GM21528 (cell line): ENCODE data around the gene MROH2A.

Source experiments
- ATAC-seq: cut with Tn5 transposase; IDR thresholded peaks from one replicate; pipeline ENCODE4 v1.9.1; 2021; ENCODE audit warnings: mild to moderate bottlenecking, moderate library complexity; ENCODE audit not compliant: unreplicated experiment, low FRiP score

MROH2A gene

DNA sequence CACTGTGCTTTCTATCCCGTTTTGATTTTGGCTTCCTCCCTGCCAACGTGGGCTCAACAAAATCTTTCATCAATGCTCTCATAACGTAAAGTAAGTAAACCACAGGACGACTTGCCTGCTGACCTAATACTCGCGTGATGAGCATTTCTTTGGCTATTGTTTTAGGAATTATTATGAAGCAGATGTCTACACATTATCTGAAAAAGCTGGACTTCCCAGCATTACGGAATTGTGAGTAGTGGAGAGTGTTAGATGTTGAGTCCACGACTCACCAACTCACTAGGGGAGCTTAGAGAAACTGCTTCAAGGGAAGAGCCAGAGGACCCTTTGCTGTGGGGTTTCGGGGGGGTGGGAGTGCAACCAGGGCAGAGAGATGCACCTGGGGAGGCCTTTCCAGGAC lies 54.3 kb downstream of the MROH2A start:
- no peak for ATAC-seq

DNA sequence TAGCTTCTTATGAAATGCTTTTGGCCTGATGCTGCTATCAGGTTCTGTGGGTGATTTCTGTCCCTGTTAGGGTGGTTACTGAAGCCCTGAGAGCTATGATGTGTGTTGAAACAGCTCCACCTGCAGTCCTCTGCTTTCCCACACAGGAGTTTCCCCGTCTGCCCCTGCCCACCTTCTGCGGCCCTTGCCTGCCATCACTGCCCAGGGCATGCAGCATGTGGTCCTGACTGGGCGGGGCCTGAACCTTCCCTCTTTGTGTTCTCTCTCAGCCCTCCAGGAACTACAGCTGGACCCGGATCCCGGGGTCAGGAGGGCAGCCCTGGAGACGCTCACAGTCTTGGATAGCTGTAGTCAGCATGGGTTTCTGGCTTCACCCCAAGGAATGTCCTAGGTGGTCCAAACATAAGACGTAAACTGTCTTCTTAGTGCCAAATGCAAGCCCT lies 54.8 kb downstream of the MROH2A start:
- no peak for ATAC-seq

GRCh38 chr2:233833345-233833744 lies 55.2 kb downstream of the MROH2A start:
- no peak for ATAC-seq

- no peak for ATAC-seq
Measured at GRCh38 chr2:233835230-233836186, 57.4 kb downstream of the MROH2A start.

DNA sequence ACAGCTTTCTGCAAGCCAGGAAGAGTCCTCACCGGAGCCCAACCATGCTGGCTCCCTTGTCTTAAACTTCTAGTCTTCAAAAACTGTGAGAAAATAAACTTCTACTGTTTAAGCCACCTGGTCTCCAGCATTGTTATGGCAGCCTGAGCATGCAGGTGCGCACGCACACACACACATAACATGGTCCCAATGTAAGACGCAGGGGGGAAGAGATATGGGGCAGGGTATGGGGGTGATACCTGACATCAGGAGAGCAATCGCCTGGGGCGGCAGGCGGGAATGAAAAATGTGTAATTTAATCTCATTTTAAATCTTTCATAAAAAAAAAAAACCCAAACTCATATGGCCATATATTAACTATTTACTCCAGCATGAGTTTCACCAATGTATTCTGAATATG lies 58.2 kb downstream of the MROH2A start:
- ATAC-seq = no peak

GRCh38 chr2:233837694-233838229 lies 59.6 kb downstream of the MROH2A start:
- ATAC-seq = no peak

DNA sequence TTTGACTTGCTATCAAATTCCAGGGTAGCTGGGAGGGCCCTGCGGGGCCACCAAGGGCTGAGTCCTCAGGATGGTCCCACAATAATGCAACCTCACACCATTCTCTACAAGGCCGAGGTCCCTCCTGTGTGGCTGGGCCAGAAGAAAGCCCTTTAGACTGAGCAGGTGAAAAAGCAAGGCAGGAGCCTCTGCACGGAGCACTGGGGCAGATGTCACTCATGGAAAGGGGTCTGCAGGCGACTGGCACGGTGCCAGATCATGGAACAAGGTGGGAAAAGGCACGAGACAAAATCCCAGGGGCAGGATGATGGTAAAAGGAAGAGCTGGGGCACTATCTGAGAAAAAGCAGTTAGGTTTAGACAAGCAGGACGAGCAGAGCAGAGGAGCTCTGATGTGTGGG lies 60.1 kb downstream of the MROH2A start:
- ATAC-seq = no peak

DNA sequence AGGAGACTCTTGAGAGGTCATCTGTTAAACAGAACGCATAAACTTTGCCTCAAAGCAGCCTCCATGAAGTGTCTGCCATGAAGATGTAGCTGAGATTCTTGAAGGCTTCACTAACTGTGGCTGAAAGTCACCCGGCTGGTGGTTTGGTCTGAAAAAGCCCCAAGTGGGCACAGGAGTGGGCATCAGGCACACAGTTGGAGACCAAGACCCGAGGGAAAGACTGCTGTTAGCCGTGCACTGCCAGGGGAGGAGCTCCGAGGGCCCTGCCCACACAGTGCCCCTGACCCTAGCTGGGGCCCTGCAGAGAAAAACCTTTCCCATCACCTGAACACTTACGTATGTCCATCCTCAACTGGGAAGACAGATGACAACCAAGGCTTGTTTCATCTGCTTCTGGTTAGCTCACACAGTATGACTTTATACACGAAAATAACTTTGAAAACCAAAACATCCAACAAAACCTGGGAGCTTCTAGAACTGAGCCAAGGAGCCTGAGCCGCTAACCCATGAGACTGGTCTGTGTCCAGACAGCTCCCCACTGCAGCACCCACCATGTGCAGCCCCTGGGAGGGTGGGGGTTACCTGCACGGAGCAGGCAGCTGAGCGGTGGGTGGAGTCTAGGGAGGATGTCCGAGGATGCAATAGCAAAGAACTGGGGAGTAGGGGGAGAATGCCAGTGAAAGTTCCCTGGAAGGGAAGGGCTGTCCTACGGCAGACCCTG lies 60.8 kb downstream of the MROH2A start:
- no peak for ATAC-seq

DNA sequence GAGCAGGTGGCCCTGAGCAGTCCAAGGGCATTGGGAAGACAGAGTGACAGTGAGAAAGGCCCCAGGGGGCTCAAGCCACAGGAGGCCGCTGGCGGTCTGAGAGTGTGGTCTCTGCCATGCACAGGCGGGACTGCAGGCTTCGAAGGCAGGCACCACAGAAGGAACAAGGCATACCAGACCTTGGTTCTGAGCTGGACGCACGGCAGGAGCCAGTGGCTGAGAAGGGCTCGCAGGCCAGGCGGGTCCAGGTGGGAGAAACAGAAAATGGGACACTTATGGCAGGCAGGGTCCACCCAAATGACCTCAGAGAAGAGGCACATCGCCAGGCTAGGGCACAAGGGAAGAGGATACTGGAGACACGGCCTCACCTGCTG lies 61.3 kb downstream of the MROH2A start:
- no peak for ATAC-seq

DNA sequence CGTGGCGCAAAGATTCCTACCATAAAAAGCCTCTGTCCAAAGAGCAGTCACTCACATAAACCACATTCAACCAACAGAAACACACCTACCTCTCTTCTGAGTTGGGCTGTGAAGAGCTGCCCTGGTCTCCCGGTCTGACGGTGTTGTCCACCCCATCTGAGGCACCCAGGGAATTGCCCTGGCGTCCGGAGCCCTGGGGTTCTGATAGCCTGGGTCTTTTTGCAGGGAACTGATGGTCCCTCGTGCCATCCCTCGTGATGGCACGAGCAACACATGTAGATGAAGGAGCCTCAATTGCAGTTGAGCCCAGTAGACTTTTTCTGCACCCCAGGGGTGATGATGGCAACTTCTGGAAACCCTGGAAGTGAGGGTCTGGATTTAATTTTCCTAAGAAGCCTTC lies 62.4 kb downstream of the MROH2A start:
- ATAC-seq = no peak

GRCh38 chr2:233841183-233841582 lies 63.1 kb downstream of the MROH2A start:
- no peak for ATAC-seq

DNA sequence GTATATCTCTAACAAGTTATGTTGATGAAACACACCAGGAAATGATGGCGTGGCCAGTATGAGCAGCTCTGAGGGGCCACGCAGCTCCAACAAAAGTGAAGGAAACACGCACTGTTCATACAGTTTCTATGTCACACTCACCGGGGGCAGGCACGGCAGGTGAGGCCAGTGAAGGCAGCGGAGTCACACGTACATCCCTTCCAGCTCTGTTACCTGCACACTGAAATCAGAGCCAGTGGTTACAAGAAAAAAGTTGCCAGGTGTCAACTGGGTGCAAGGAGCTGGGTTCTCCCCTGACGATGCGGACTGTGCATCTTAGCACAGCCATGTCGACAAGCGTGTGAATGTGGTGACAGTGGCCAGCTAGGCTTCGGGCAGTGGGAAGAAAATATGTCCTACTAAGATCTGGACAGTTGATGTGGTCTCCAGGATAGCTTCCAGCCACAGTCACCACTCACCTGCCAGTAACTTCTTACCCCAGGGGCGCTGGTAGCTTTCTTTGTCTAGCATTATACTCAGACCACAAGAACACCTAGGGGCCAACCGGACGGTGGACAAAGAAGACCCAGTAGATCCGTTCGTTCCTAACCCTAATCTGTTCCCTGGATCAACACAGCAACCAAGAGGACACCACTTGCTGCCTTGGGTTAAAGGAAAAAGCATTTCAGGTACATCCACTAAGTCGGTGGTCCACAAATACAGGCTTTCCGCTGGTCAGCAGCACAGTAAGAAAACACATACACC lies 66.1 kb downstream of the MROH2A start:
- ATAC-seq = no peak

DNA sequence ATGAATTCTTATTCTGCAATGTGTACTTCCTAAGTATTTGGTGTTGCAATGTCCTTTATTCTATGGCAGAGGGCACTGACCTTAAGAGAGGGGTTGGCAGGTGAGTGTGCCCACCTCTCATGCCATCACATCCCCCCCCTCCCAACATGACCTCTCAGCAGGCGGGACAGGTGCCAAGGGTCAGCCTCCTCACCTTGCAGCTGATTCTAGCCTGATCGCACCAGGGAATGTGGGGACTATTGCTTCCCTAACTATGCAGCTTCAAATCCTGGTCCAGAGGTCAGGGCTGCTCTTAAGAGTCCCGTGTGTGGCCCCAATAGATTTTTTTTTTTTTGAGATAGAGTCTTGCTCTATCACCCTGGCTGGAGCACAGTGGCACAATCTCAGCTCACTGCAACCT lies 66.7 kb downstream of the MROH2A start:
- ATAC-seq = no peak

DNA sequence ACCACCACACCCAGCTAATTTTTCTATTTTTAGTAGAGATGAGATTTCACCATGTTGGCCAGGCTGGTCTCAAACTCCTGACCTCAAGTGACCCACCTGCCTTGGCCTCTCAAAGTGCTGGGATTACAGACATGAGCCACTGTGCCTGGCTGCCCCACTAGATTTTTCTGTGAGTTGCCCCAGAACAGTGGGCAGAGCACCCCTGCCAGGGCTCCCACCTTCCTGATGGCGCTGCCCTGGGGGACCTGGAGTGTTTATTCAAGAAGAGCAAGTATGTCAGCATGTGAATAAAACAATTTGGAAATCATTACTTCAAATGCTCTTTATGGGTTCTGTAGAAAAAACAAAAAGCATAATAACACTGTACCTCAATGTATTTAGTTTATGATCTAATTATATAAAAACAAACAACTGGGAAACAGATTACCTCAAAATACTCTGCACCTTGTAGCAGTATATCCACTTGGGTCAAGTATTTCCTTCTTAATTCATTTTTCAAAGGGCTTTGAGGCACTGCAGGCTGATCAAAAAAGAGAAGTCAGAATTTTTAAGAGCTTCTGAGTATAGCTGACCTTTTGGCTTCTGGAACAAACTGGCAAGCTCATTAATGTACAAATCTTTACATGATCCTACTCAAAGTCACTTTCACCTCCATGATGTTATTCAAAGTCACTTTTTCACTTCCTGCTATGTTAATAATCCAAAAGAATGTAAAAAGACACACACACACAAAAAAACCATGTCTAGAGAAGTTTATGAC lies 67.4 kb downstream of the MROH2A start:
- ATAC-seq = no peak

DNA sequence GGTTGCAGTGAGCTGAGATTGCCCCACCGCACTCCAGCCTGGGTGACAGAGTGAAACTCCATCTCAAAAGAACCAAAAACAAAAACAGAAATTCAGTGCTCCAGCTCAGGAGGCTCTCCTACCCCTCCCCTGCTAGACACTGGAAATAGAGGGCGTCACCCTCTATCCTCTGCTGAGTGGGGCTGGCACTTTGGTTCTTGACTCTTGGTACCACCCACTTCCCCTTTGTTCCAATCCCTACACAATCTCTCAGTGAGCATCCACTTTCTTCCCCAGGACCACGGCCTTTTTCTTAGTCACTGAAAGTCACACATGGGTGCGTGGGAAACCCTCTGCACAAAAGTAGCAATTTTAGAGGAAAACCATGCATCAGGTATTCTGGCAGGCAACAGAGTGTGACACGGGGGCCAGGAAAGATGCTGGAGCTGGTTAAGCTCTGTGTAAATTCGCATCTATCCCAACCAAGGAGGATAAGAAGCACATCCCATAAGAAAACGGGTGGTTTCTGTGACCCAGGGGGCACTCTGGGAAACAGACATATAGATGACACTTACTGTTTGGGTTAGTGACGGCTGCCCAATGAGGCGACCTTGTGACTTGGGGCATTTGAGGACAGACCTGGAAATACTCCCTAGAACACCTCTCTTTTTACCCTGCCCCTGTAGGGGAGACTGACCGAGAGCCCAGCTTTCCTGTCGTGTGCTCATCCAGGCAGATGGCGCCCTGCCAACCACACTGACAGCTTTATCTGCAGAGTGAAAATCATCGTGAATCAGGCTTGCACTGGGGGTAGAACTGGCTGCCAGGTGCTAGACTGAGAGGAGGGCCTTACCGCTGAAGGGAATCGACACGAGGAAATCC lies 68.5 kb downstream of the MROH2A start:
- ATAC-seq = no peak

GRCh38 chr2:233847248-233847898 lies 69.2 kb downstream of the MROH2A start:
- ATAC-seq = no peak

DNA sequence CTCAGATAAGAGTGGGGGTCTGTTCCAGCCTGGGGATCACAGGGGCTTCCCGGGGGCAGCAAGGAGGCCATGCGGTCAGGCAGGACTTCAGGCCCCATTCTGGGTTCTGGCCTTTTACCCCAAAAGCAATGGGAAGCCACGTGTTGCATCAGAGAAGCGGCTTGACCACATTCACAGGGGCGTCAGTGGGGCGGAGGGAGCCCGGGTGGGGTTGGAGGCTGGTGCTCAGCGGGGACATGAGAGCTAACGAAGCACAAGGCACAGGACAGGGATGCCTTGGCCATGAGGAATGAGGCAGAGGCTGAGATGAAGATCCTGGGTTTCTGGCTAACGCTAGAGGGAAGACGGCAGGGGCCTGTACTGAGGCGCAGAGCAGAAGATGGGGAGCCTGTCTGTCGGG lies 70.1 kb downstream of the MROH2A start:
- ATAC-seq = no peak

GRCh38 chr2:233849607-233850271 lies 71.6 kb downstream of the MROH2A start:
- no peak for ATAC-seq
